Suprapubic skin (tissue), 4 donors: ENCODE measurements around the gene DCP1B. TPM values are rescaled to one million over a fixed set of nuclear protein-coding genes. Genes with fewer than 3 reads are reported as not detected.

Source experiments
- DNase-seq, 2 donors: peaks; one replicate each; pipeline ENCODE4 v3.0.0-alpha.2; 2019; ENCODE audit warnings: low spot score in 2 of 2
- H3K27ac ChIP-seq: fragments of 200-600 bp; sonication (generic); one replicate; pipeline ENCODE4 v1.5.1; 2019
- H3K27me3 ChIP-seq: fragments of 200-600 bp; sonication (generic); one replicate; pipeline ENCODE4 v1.5.1; 2019
- H3K36me3 ChIP-seq: fragments of 200-600 bp; sonication (generic); one replicate; pipeline ENCODE4 v1.5.1; 2019
- H3K4me1 ChIP-seq: fragments of 200-600 bp; sonication (generic); one replicate; pipeline ENCODE4 v1.5.1; 2019
- H3K4me3 ChIP-seq: fragments of 200-600 bp; sonication (generic); one replicate; pipeline ENCODE4 v1.5.1; 2019; ENCODE audit warnings: mild to moderate bottlenecking
- H3K9me3 ChIP-seq: fragments of 200-600 bp; sonication (generic); one replicate; pipeline ENCODE4 v1.5.1; 2019
- CTCF ChIP-seq, 2 donors: fragments of 200-600 bp in 1 of 2; fragments of 450-650 bp in 1 of 2; sonication (generic) in 1 of 2; IDR thresholded peaks; one replicate each; pipeline ENCODE4 v1.5.1; 2016 to 2019; ENCODE audit warnings: antibody characterized with exemption in 2 of 2, mild to moderate bottlenecking in 1 of 2, moderate library complexity in 1 of 2
- EP300 ChIP-seq: sonication (generic); formaldehyde crosslinking; IDR thresholded peaks from one replicate; pipeline ENCODE4 v1.6.1; 2017; ENCODE audit warnings: antibody characterized with exemption
- POLR2A ChIP-seq, 2 donors: fragments of 450-650 bp; IDR thresholded peaks; one replicate each; pipeline ENCODE4 v1.6.1; 2017; ENCODE audit warnings: antibody characterized with exemption in 2 of 2, mild to moderate bottlenecking in 2 of 2, moderate library complexity in 2 of 2
- POLR2AphosphoS5 ChIP-seq, 3 donors: sonication (generic); formaldehyde crosslinking; IDR thresholded peaks; one replicate each; pipeline ENCODE4 v1.6.1; 2017; ENCODE audit warnings: antibody characterized with exemption in 3 of 3
- WGBS: methylation state at CpG from one replicate; pipeline ENCODE4 v1.1.5; 2018; 5-methylcytosine and 5-hydroxymethylcytosine counted together
- total RNA-seq, 4 donors: library from RNA; depleted of rRNA; stranded (reverse); fragments of >200 nt; gene quantifications; one replicate each; pipeline ENCODE4 v1.1.0, GENCODE V29; 2016

DCP1B gene
- total RNA-seq, 4 donors from 2014 or later = 11.5 to 19.5 (median 13.3) TPM

GRCh38 chr12:1994429-1995143, 9.7 kb downstream of the DCP1B start:
- TF ChIP-seq POLR2A (IDR thresholded peaks at IDR 0.05) (no peak), EP300 (no peak), POLR2AphosphoS5 (IDR thresholded peaks at IDR 0.05) (no peak), CTCF (IDR thresholded peaks at IDR 0.05) (no peak)
- no peak for DNase-seq
- 86% methylated on average over 1 of the region's 1 CpG for WGBS
- no peaks in the 10 kb centered on the region for H3K27me3 ChIP-seq
- no peak overlapping the region for H3K27ac ChIP-seq
- no peaks in the 10 kb centered on the region for H3K9me3 ChIP-seq
- no peaks in the 10 kb centered on the region for H3K4me1 ChIP-seq
- H3K4me3 ChIP-seq = no peak overlapping the region
- H3K36me3 ChIP-seq = peaks cover 41% of the 10 kb centered on the region

GRCh38 chr12:1993871-1994371, 10.3 kb downstream of the DCP1B start:
- Histone ChIP-seq H3K4me3 (no peak overlapping the region), H3K27me3 (no peaks in the 10 kb centered on the region), H3K4me1 (no peaks in the 10 kb centered on the region), H3K36me3 (peaks cover 47% of the 10 kb centered on the region), H3K27ac (no peak overlapping the region), H3K9me3 (no peaks in the 10 kb centered on the region)
- DNase-seq = no peak
- no peak for TF ChIP-seq POLR2AphosphoS5 (IDR thresholded peaks at IDR 0.05)
- no peak for TF ChIP-seq POLR2A (IDR thresholded peaks at IDR 0.05)
- TF ChIP-seq CTCF (IDR thresholded peaks at IDR 0.05) = no peak
- no peak for TF ChIP-seq EP300
- WGBS = 87% methylated on average over 2 of the region's 2 CpGs

- Histone ChIP-seq H3K36me3 (peaks cover 50% of the 10 kb centered on the region), H3K9me3 (no peaks in the 10 kb centered on the region), H3K4me3 (no peak overlapping the region), H3K27ac (no peak overlapping the region), H3K4me1 (no peaks in the 10 kb centered on the region), H3K27me3 (no peaks in the 10 kb centered on the region)
- no peak for DNase-seq
- no peak for TF ChIP-seq EP300
- 41% methylated on average over 2 of the region's 2 CpGs for WGBS
These were observed 10.9 kb downstream of the DCP1B start for GRCh38 chr12:1993341-1993740.

GRCh38 chr12:1992732-1993131, 11.5 kb downstream of the DCP1B start:
- Histone ChIP-seq H3K36me3 (peaks cover 56% of the 10 kb centered on the region), H3K9me3 (no peaks in the 10 kb centered on the region), H3K27ac (no peak overlapping the region), H3K4me3 (no peak overlapping the region), H3K4me1 (no peaks in the 10 kb centered on the region), H3K27me3 (no peaks in the 10 kb centered on the region)
- WGBS = 92% methylated on average over 3 of the region's 3 CpGs
- no peak for TF ChIP-seq POLR2AphosphoS5 (IDR thresholded peaks at IDR 0.05)
- no peak for TF ChIP-seq CTCF (IDR thresholded peaks at IDR 0.05)
- no peak for TF ChIP-seq POLR2A (IDR thresholded peaks at IDR 0.05)
- no peak for TF ChIP-seq EP300
- DNase-seq = no peak

- 93% methylated on average over 4 of the region's 4 CpGs for WGBS
- no peak for TF ChIP-seq POLR2AphosphoS5 (IDR thresholded peaks at IDR 0.05)
- no peak for TF ChIP-seq EP300
- TF ChIP-seq POLR2A (IDR thresholded peaks at IDR 0.05) = no peak
- TF ChIP-seq CTCF (IDR thresholded peaks at IDR 0.05) = no peak
- Histone ChIP-seq H3K9me3 (no peaks in the 10 kb centered on the region), H3K4me1 (no peaks in the 10 kb centered on the region), H3K27me3 (no peaks in the 10 kb centered on the region), H3K4me3 (no peak overlapping the region), H3K27ac (no peak overlapping the region), H3K36me3 (peaks cover 59% of the 10 kb centered on the region)
- DNase-seq = no peak
These were observed 15.1 kb downstream of the DCP1B start for GRCh38 chr12:1989111-1989510.
